ENCODE data around the gene SDS. TPM values are rescaled to one million over a fixed set of nuclear protein-coding genes. Genes with fewer than 3 reads are reported as not detected.

SDS gene
- total and polyA plus RNA-seq, 2 donors (not counting 3 experiments of a cell fraction or from before 2014, with no cell fraction given), result not detected

- Histone ChIP-seq H3K9me1 (replicated peaks; ENCODE audit: control insufficient read depth, extremely low read depth, insufficient read depth, low read length) (no peaks in the 10 kb centered on the region), H3K27me3 (ENCODE audit: control insufficient read depth in 2 of 2, insufficient read depth in 2 of 2, low read length in 2 of 2) (peaks cover 0 to 2% of the 10 kb centered on the region in 2 experiments), H3K9ac (replicated peaks; ENCODE audit: extremely low read depth, insufficient read depth, low read length) (no peak overlapping the region), H3K36me3 (ENCODE audit: control insufficient read depth in 2 of 2, extremely low read depth in 1 of 2, insufficient read depth in 2 of 2, low read length in 2 of 2) (no peaks in the 10 kb centered on the region), H3K4me3 (replicated peaks in 1 of 3; ENCODE audit: insufficient read depth in 1 of 3, low read depth in 1 of 3, low read length in 3 of 3) (no peak overlapping the region), H3K9me3 (replicated peaks; ENCODE audit: control insufficient read depth, insufficient read depth, low read length) (no peaks in the 10 kb centered on the region), H3K4me2 (ENCODE audit: insufficient read depth, low read length) (no peak overlapping the region), H2AFZ (ENCODE audit: low read depth, low read length) (no peak overlapping the region), H3K4me1 (ENCODE audit: control insufficient read depth, extremely low read depth, insufficient read depth, low read length) (no peaks in the 10 kb centered on the region), H3K79me2 (ENCODE audit: control insufficient read depth, insufficient read depth, low read length) (no peaks in the 10 kb centered on the region), H3K27ac (ENCODE audit: insufficient read depth, low read depth, low read length) (no peak overlapping the region), H4K20me1 (replicated peaks; ENCODE audit: control insufficient read depth, extremely low read depth, insufficient read depth, low read length) (no peaks in the 10 kb centered on the region)
- BruUV-seq (replicated peaks), result no TSS peak
- no peak for DNase-seq (ENCODE audit: low read depth, low spot score)
- POLR2A ChIA-PET, result no interaction called here
- no peak for FAIRE-seq
- dilution Hi-C loops (cut with MboI; ENCODE audit: extremely low pct_ligation_motif_present, low sequenced_read_pairs) (no loop called here), intact Hi-C loops (cut with micrococcal nuclease) (no loop called here)
- CTCF ChIA-PET, result interaction anchor here (0.5 kb wide), 1 partner anchor 240 kb away, joined by 3 read pairs; no protein-coding TSS in a partner anchor
- TF ChIP-seq POLR2AphosphoS5 (IDR thresholded peaks at IDR 0.05; ENCODE audit: insufficient read depth, low read depth, low read length), result no peak
- TF ChIP-seq EZH2 (IDR thresholded peaks at IDR 0.05; ENCODE audit: borderline replicate concordance, low read depth, low read length, severe bottlenecking), result no peak
- TF ChIP-seq GATA2 (IDR thresholded peaks at IDR 0.05; ENCODE audit: insufficient read depth, insufficient read length, low read depth, low read length), result no peak
- no peak for TF ChIP-seq POLR2A (IDR thresholded peaks at IDR 0.05; ENCODE audit: low read depth, low read length)
- no peak for TF ChIP-seq MAX (IDR thresholded peaks at IDR 0.05; ENCODE audit: insufficient read depth, insufficient read length)
- TF ChIP-seq JUN (IDR thresholded peaks at IDR 0.05; ENCODE audit: borderline replicate concordance, insufficient read depth, insufficient read length, low read depth), result no peak
Observed at GRCh38 chr12:113437729-113438100, 34.0 kb upstream of the SDS start.

- ChIA-PET POLR2A (no interaction called here), CTCF (interaction anchor here (0.5 to 4.4 kb wide), 2 partner anchors 12 to 240 kb away, joined by 3 to 31 read pairs; no protein-coding TSS in a partner anchor)
- Histone ChIP-seq H3K4me2 (ENCODE audit: insufficient read depth, low read length) (no peak overlapping the region), H3K9me1 (replicated peaks; ENCODE audit: control insufficient read depth, extremely low read depth, insufficient read depth, low read length) (no peaks in the 10 kb centered on the region), H4K20me1 (replicated peaks; ENCODE audit: control insufficient read depth, extremely low read depth, insufficient read depth, low read length) (no peaks in the 10 kb centered on the region), H3K27me3 (ENCODE audit: control insufficient read depth in 2 of 2, insufficient read depth in 2 of 2, low read length in 2 of 2) (peaks cover 0 to 2% of the 10 kb centered on the region in 2 experiments), H2AFZ (ENCODE audit: low read depth, low read length) (no peak overlapping the region), H3K36me3 (ENCODE audit: control insufficient read depth in 2 of 2, extremely low read depth in 1 of 2, insufficient read depth in 2 of 2, low read length in 2 of 2) (no peaks in the 10 kb centered on the region), H3K79me2 (ENCODE audit: control insufficient read depth, insufficient read depth, low read length) (no peaks in the 10 kb centered on the region), H3K9me3 (replicated peaks; ENCODE audit: control insufficient read depth, insufficient read depth, low read length) (no peaks in the 10 kb centered on the region), H3K9ac (replicated peaks; ENCODE audit: extremely low read depth, insufficient read depth, low read length) (no peak overlapping the region), H3K4me3 (replicated peaks in 1 of 3; ENCODE audit: insufficient read depth in 1 of 3, low read depth in 1 of 3, low read length in 3 of 3) (no peak overlapping the region), H3K4me1 (ENCODE audit: control insufficient read depth, extremely low read depth, insufficient read depth, low read length) (no peaks in the 10 kb centered on the region), H3K27ac (ENCODE audit: insufficient read depth, low read depth, low read length) (no peak overlapping the region)
- dilution Hi-C loops (cut with MboI; ENCODE audit: extremely low pct_ligation_motif_present, low sequenced_read_pairs) (no loop called here), intact Hi-C loops (cut with micrococcal nuclease) (no loop called here)
- no TSS peak for BruUV-seq (replicated peaks)
- TF ChIP-seq EZH2 (IDR thresholded peaks at IDR 0.05; ENCODE audit: borderline replicate concordance, low read depth, low read length, severe bottlenecking) (no peak), JUN (IDR thresholded peaks at IDR 0.05; ENCODE audit: borderline replicate concordance, insufficient read depth, insufficient read length, low read depth) (no peak), CTCF (IDR thresholded peaks at IDR 0.05; ENCODE audit: extremely low read depth in 1 of 2, insufficient read depth in 1 of 2, low read depth in 1 of 2, low read length in 2 of 2) (no peak)
- FAIRE-seq (no peak), DNase-seq (ENCODE audit: low read depth, low spot score) (no peak)
Observed at GRCh38 chr12:113436993-113437728, 33.5 kb upstream of the SDS start.
